ENCODE results near the gene E2F3. TPM values are rescaled to one million over a fixed set of nuclear protein-coding genes. Genes with fewer than 3 reads are reported as not detected.

Gene E2F3
- total RNA-seq, 1 experiment from 2014 or later: 18.7 TPM

GRCh38 chr6:20441236-20441635 is 39.6 kb downstream of the E2F3 start:
- H3K27ac Mint-ChIP-seq (ENCODE audit: low read depth, unreplicated experiment): no peak overlapping the region
- H3K36me3 Mint-ChIP-seq (ENCODE audit: insufficient read depth, unreplicated experiment): peaks cover 26% of the 10 kb centered on the region
- H3K27me3 Mint-ChIP-seq (ENCODE audit: insufficient read depth, unreplicated experiment): no peaks in the 10 kb centered on the region
- POLR2A ChIA-PET: interaction anchor here (0.6 kb wide), 1 partner anchor 1414 kb away, joined by 6 read pairs; no protein-coding TSS in a partner anchor
- no TSS peak for BruUV-seq (replicated peaks)
- H3K4me1 Mint-ChIP-seq (ENCODE audit: insufficient read depth, unreplicated experiment): peaks cover 7% of the 10 kb centered on the region
- no peak overlapping the region for H3K4me3 Mint-ChIP-seq (ENCODE audit: unreplicated experiment)
- no peak for DNase-seq (ENCODE audit: unreplicated experiment)
- TF ChIP-seq CTCF (IDR thresholded peaks at IDR 0.05; ENCODE audit: unreplicated experiment): no peak
- intact Hi-C loops (cut with micrococcal nuclease): no loop called here
- CTCF ChIA-PET: no interaction called here
- no peaks in the 10 kb centered on the region for H3K9me3 Mint-ChIP-seq (ENCODE audit: unreplicated experiment)

GRCh38 chr6:20441921-20442320 is 40.2 kb downstream of the E2F3 start:
- no peak for DNase-seq (ENCODE audit: unreplicated experiment)
- intact Hi-C loops (cut with micrococcal nuclease): no loop called here
- no peak for TF ChIP-seq CTCF (IDR thresholded peaks at IDR 0.05; ENCODE audit: unreplicated experiment)
- Mint-ChIP-seq H3K9me3 (ENCODE audit: unreplicated experiment) (no peaks in the 10 kb centered on the region), H3K27me3 (ENCODE audit: insufficient read depth, unreplicated experiment) (no peaks in the 10 kb centered on the region), H3K4me1 (ENCODE audit: insufficient read depth, unreplicated experiment) (peaks cover 9% of the 10 kb centered on the region), H3K4me3 (ENCODE audit: unreplicated experiment) (no peak overlapping the region), H3K36me3 (ENCODE audit: insufficient read depth, unreplicated experiment) (peaks cover 26% of the 10 kb centered on the region), H3K27ac (ENCODE audit: low read depth, unreplicated experiment) (no peak overlapping the region)
- POLR2A ChIA-PET: no interaction called here
- CTCF ChIA-PET: no interaction called here
- no TSS peak for BruUV-seq (replicated peaks)

- Mint-ChIP-seq H3K27ac (ENCODE audit: low read depth, unreplicated experiment) (peak overlapping the region; percentile 43), H3K9me3 (ENCODE audit: unreplicated experiment) (no peaks in the 10 kb centered on the region), H3K27me3 (ENCODE audit: insufficient read depth, unreplicated experiment) (no peaks in the 10 kb centered on the region), H3K4me1 (ENCODE audit: insufficient read depth, unreplicated experiment) (peaks cover 14% of the 10 kb centered on the region), H3K4me3 (ENCODE audit: unreplicated experiment) (no peak overlapping the region), H3K36me3 (ENCODE audit: insufficient read depth, unreplicated experiment) (peaks cover 32% of the 10 kb centered on the region)
- no TSS peak for BruUV-seq (replicated peaks)
- ChIA-PET CTCF (interaction anchor here (0.6 to 1.0 kb wide), 2 partner anchors 10 to 47 kb away, joined by 3 read pairs; no protein-coding TSS in a partner anchor), POLR2A (no interaction called here)
- no peak for TF ChIP-seq CTCF (IDR thresholded peaks at IDR 0.05; ENCODE audit: unreplicated experiment)
- peak; percentile 14 for DNase-seq (ENCODE audit: unreplicated experiment)
- intact Hi-C loops (cut with micrococcal nuclease): no loop called here
These were observed 43.1 kb downstream of the E2F3 start for GRCh38 chr6:20444786-20445271.

- intact Hi-C loops (cut with micrococcal nuclease): no loop called here
These were observed 45.5 kb downstream of the E2F3 start for GRCh38 chr6:20447157-20447556.

More at GRCh38 chr6:20447157-20447556, 45.5 kb downstream of the E2F3 start:
- Mint-ChIP-seq H3K4me1 (ENCODE audit: insufficient read depth, unreplicated experiment) (peaks cover 14% of the 10 kb centered on the region), H3K36me3 (ENCODE audit: insufficient read depth, unreplicated experiment) (peaks cover 29% of the 10 kb centered on the region), H3K9me3 (ENCODE audit: unreplicated experiment) (peaks cover 12% of the 10 kb centered on the region), H3K4me3 (ENCODE audit: unreplicated experiment) (no peak overlapping the region), H3K27me3 (ENCODE audit: insufficient read depth, unreplicated experiment) (no peaks in the 10 kb centered on the region), H3K27ac (ENCODE audit: low read depth, unreplicated experiment) (peak overlapping the region; percentile 55)
- POLR2A ChIA-PET: interaction anchor here (0.6 to 1.6 kb wide), 2 partner anchors 10 to 32 kb away, joined by 3 to 5 read pairs; no protein-coding TSS in a partner anchor
- CTCF ChIA-PET: interaction anchor here (0.6 to 0.7 kb wide), 5 partner anchors 42 to 497 kb away, joined by 3 to 5 read pairs (median 4); no protein-coding TSS in a partner anchor
- no peak for TF ChIP-seq CTCF (IDR thresholded peaks at IDR 0.05; ENCODE audit: unreplicated experiment)
- no peak for DNase-seq (ENCODE audit: unreplicated experiment)
- no TSS peak for BruUV-seq (replicated peaks)

Measured in MCF 10A (cell line).